OCI-LY7 (cell line): Measurements from ENCODE around the gene TSHZ2. TPM values are rescaled to one million over a fixed set of nuclear protein-coding genes. Genes with fewer than 3 reads are reported as not detected.

Experiments used
- BruUV-seq: library from RNA; stranded (reverse); fragments of 400-500 nt; replicated peaks from 2 replicates; lab custom pipeline; 2021; lab: Mats Ljungman, UMichigan
- CTCF ChIA-PET: fragments of 300-600 bp; sonication (Branson Sonifier 250); formaldehyde crosslinking; loops from one replicate; lab custom pipeline; 2022; ENCODE audit warnings: antibody characterized with exemption; ENCODE audit not compliant: unreplicated experiment; lab: Charles Lee
- POLR2A ChIA-PET: fragments of 300-600 bp; sonication (Branson Sonifier 250); formaldehyde crosslinking; loops from one replicate; lab custom pipeline; 2022; ENCODE audit warnings: antibody characterized with exemption; lab: Charles Lee
- DNase-seq: peaks from one replicate; pipeline ENCODE4 v3.0.0-alpha.2; 2015; ENCODE audit warnings: low spot score
- H2AFZ ChIP-seq: fragments of 200-600 bp; sonication (generic), shearing (Covaris generic); 2 replicates; pipeline ENCODE4 v1.6.1; 2014; ENCODE audit warnings: mild to moderate bottlenecking, antibody characterized with exemption, low read length, moderate library complexity
- H3K27ac ChIP-seq: fragments of 200-600 bp; sonication (generic); 2 replicates; pipeline ENCODE4 v1.5.1; 2014; ENCODE audit warnings: mixed run types, low read depth, mild to moderate bottlenecking, moderate library complexity, low read length, inconsistent platforms; ENCODE audit not compliant: poor library complexity, severe bottlenecking
- H3K36me3 ChIP-seq: fragments of 200-600 bp; sonication (generic); 2 replicates; pipeline ENCODE4 v1.6.1; 2014; ENCODE audit warnings: mild to moderate bottlenecking, antibody characterized with exemption, low read length, moderate library complexity, mixed read lengths; ENCODE audit not compliant: insufficient read depth
- H3K4me1 ChIP-seq: fragments of 200-600 bp; sonication (generic); 2 replicates; pipeline ENCODE4 v1.5.1; 2014; ENCODE audit warnings: mild to moderate bottlenecking, low read length; ENCODE audit not compliant: insufficient read depth, poor library complexity, severe bottlenecking
- H3K4me2 ChIP-seq: fragments of 200-600 bp; sonication (generic); 2 replicates; pipeline ENCODE4 v1.6.1; 2014; ENCODE audit warnings: mild to moderate bottlenecking, low read length
- H3K4me3 ChIP-seq: fragments of 200-600 bp; sonication (generic); 2 replicates; pipeline ENCODE4 v1.5.1; 2014; ENCODE audit warnings: mild to moderate bottlenecking, low read depth, low read length; ENCODE audit not compliant: poor library complexity, severe bottlenecking
- H3K79me2 ChIP-seq: fragments of 200-600 bp; sonication (generic); 2 replicates; pipeline ENCODE4 v1.6.1; 2016; ENCODE audit warnings: low read depth, mild to moderate bottlenecking, low read length, moderate library complexity, mixed read lengths; ENCODE audit not compliant: insufficient read depth
- H3K9me2 ChIP-seq: fragments of 200-600 bp; sonication (generic); 2 replicates; pipeline ENCODE4 v1.6.1; 2016; ENCODE audit warnings: mild to moderate bottlenecking, low read length, mixed read lengths; ENCODE audit not compliant: insufficient read depth
- H3K9me3 ChIP-seq: fragments of 200-600 bp; sonication (generic); 2 replicates; pipeline ENCODE4 v1.6.1; 2014; ENCODE audit warnings: mild to moderate bottlenecking, mixed run types, low read length, mixed read lengths
- H4K20me1 ChIP-seq: fragments of 200-600 bp; sonication (generic); 2 replicates; pipeline ENCODE4 v1.6.1; 2014; ENCODE audit warnings: mild to moderate bottlenecking, antibody characterized with exemption, low read length, moderate library complexity, mixed read lengths; ENCODE audit not compliant: insufficient read depth
- EZH2phosphoT487 ChIP-seq: fragments of 200-600 bp; sonication (generic); IDR thresholded peaks from 2 replicates; pipeline ENCODE4 v1.6.1; 2018; ENCODE audit warnings: low read depth, borderline replicate concordance, mild to moderate bottlenecking, mixed run types, antibody characterized with exemption, low read length, moderate library complexity, mixed read lengths
- intact Hi-C: fragments of 100-400 bp; cut with micrococcal nuclease; formaldehyde crosslinking; loops from one replicate; pipeline ENCODE4 v1.10.0; 2022; ENCODE audit not compliant: unreplicated experiment
- total RNA-seq, 2 experiments: library from RNA; depleted of rRNA in 1 of 2; stranded (reverse); fragments of >200 nt in 1 of 2; shearing (Covaris generic) in 1 of 2; gene quantifications; 2 replicates each; pipeline ENCODE4 v1.2.3, GENCODE V29; 2014 to 2022
- TF ChIP-seq, protein P1 (sequence below): fragments of 200-600 bp; sonication (generic); conservative IDR thresholded peaks from 2 replicates; pipeline ENCODE4 v1.5.1; 2014; ENCODE audit warnings: mild to moderate bottlenecking, antibody characterized with exemption, low read length, moderate library complexity, mixed read lengths

The TSHZ2 gene
- total RNA-seq, 2 experiments from 2014 or later = not detected

GRCh38 chr20:52945862-52946522 lies 26.2 kb upstream of the TSHZ2 start:
- no peaks in the 10 kb centered on the region for H3K36me3 ChIP-seq
- no peaks in the 10 kb centered on the region for H3K4me1 ChIP-seq
- H3K9me3 ChIP-seq = no peaks in the 10 kb centered on the region
- intact Hi-C loops = no loop called here
- no peak overlapping the region for H3K27ac ChIP-seq
- ChIA-PET POLR2A (interaction anchor here (0.5 to 0.8 kb wide), 3 partner anchors 15 to 84 kb away, joined by 3 to 6 read pairs (median 4); no protein-coding TSS in a partner anchor), CTCF (no interaction called here)
- H2AFZ ChIP-seq = no peak overlapping the region
- H3K79me2 ChIP-seq = no peaks in the 10 kb centered on the region
- DNase-seq = no peak
- H3K9me2 ChIP-seq = no peaks in the 10 kb centered on the region
- no peak overlapping the region for H3K4me3 ChIP-seq
- no peaks in the 10 kb centered on the region for H4K20me1 ChIP-seq
- BruUV-seq = no TSS peak
- TF ChIP-seq EZH2phosphoT487 = no peak
- TF ChIP-seq, protein P1, sequence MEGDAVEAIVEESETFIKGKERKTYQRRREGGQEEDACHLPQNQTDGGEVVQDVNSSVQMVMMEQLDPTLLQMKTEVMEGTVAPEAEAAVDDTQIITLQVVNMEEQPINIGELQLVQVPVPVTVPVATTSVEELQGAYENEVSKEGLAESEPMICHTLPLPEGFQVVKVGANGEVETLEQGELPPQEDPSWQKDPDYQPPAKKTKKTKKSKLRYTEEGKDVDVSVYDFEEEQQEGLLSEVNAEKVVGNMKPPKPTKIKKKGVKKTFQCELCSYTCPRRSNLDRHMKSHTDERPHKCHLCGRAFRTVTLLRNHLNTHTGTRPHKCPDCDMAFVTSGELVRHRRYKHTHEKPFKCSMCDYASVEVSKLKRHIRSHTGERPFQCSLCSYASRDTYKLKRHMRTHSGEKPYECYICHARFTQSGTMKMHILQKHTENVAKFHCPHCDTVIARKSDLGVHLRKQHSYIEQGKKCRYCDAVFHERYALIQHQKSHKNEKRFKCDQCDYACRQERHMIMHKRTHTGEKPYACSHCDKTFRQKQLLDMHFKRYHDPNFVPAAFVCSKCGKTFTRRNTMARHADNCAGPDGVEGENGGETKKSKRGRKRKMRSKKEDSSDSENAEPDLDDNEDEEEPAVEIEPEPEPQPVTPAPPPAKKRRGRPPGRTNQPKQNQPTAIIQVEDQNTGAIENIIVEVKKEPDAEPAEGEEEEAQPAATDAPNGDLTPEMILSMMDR = no peak
- no peak overlapping the region for H3K4me2 ChIP-seq

GRCh38 chr20:52948491-52948890 lies 23.7 kb upstream of the TSHZ2 start:
- CTCF ChIA-PET = no interaction called here
- H3K9me3 ChIP-seq = no peaks in the 10 kb centered on the region

More at GRCh38 chr20:52948491-52948890, 23.7 kb upstream of the TSHZ2 start:
- no TSS peak for BruUV-seq
- Histone ChIP-seq H3K79me2 (no peaks in the 10 kb centered on the region), H3K27ac (no peak overlapping the region), H3K9me2 (no peaks in the 10 kb centered on the region), H3K4me1 (no peaks in the 10 kb centered on the region), H3K4me2 (no peak overlapping the region), H4K20me1 (no peaks in the 10 kb centered on the region), H2AFZ (no peak overlapping the region), H3K36me3 (no peaks in the 10 kb centered on the region), H3K4me3 (no peak overlapping the region)
- intact Hi-C loops = no loop called here
- DNase-seq = no peak
- POLR2A ChIA-PET = interaction anchor here (1.1 to 1.5 kb wide), 2 partner anchors 9 to 21 kb away, joined by 3 to 5 read pairs; no protein-coding TSS in a partner anchor
- TF ChIP-seq EZH2phosphoT487 = no peak
- TF ChIP-seq, protein P1 = no peak
